ENCODE results near the gene ATRNL1.

DNA sequence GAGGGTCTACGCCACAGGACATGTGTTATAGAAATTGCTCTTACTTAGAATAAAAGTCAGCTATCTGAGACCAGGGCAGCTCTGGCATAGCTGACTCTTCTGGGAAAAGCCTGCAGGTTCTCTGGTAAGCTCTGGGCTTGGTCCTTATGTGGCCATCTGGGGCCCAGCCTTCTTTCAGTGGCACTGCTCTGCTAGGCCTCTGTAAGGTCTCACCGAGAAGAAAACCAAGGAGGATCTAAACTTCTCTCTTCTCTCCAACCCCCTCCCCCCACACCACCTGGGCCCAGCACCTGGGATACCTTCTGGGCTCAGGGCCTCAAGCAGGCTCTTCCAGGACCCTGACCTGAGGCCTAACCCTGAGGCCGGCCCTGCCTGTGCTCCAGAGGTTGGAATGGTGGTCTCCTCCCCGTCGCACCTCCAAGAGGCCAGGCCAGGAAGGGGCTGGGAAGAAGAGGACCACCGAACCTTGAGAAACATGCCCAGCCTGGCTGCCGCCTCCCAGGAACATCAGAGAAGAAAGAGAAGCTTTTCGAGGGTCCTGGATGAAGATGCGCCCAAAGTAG is 856.2 kb downstream of the ATRNL1 start:
- TF ChIP-seq EZH2 (optimal IDR thresholded peaks at IDR 0.05; ENCODE audit: low read depth, low read length) = no peak
- TF ChIP-seq, protein P1, sequence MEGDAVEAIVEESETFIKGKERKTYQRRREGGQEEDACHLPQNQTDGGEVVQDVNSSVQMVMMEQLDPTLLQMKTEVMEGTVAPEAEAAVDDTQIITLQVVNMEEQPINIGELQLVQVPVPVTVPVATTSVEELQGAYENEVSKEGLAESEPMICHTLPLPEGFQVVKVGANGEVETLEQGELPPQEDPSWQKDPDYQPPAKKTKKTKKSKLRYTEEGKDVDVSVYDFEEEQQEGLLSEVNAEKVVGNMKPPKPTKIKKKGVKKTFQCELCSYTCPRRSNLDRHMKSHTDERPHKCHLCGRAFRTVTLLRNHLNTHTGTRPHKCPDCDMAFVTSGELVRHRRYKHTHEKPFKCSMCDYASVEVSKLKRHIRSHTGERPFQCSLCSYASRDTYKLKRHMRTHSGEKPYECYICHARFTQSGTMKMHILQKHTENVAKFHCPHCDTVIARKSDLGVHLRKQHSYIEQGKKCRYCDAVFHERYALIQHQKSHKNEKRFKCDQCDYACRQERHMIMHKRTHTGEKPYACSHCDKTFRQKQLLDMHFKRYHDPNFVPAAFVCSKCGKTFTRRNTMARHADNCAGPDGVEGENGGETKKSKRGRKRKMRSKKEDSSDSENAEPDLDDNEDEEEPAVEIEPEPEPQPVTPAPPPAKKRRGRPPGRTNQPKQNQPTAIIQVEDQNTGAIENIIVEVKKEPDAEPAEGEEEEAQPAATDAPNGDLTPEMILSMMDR (IDR thresholded peaks at IDR 0.05; ENCODE audit: low read length) = no peak

Measured in MM.1S (cell line).